ENCODE data around the gene LRP1B.

Gene LRP1B

GRCh38 chr2:140472676-140473075 lies 1658.1 kb downstream of the LRP1B start:
- DNase-seq (ENCODE audit: extremely low read depth, low read depth): no peak
- no peak for TF ChIP-seq CTCF (IDR thresholded peaks at IDR 0.05; ENCODE audit: low read depth, low read length, missing control alignments)
- no peak overlapping the region for H3K4me3 ChIP-seq (replicated peaks; ENCODE audit: low read depth, low read length)

GRCh38 chr2:140465301-140465700 lies 1665.5 kb downstream of the LRP1B start:
- TF ChIP-seq CTCF (IDR thresholded peaks at IDR 0.05; ENCODE audit: low read depth, low read length, missing control alignments): no peak
- DNase-seq (ENCODE audit: extremely low read depth, low read depth): no peak
- no peak overlapping the region for H3K4me3 ChIP-seq (replicated peaks; ENCODE audit: low read depth, low read length)

GRCh38 chr2:140462990-140463389 lies 1667.8 kb downstream of the LRP1B start:
- no peak for DNase-seq (ENCODE audit: extremely low read depth, low read depth)
- H3K4me3 ChIP-seq (replicated peaks; ENCODE audit: low read depth, low read length): no peak overlapping the region
- no peak for TF ChIP-seq CTCF (IDR thresholded peaks at IDR 0.05; ENCODE audit: low read depth, low read length, missing control alignments)

GRCh38 chr2:140457483-140457882 lies 1673.3 kb downstream of the LRP1B start:
- DNase-seq (ENCODE audit: extremely low read depth, low read depth): no peak
- H3K4me3 ChIP-seq (replicated peaks; ENCODE audit: low read depth, low read length): no peak overlapping the region
- TF ChIP-seq CTCF (IDR thresholded peaks at IDR 0.05; ENCODE audit: low read depth, low read length, missing control alignments): no peak

GRCh38 chr2:140455315-140455714 lies 1675.5 kb downstream of the LRP1B start:
- TF ChIP-seq CTCF (IDR thresholded peaks at IDR 0.05; ENCODE audit: low read depth, low read length, missing control alignments): no peak
- H3K4me3 ChIP-seq (replicated peaks; ENCODE audit: low read depth, low read length): no peak overlapping the region
- DNase-seq (ENCODE audit: extremely low read depth, low read depth): no peak

- TF ChIP-seq CTCF (IDR thresholded peaks at IDR 0.05; ENCODE audit: low read depth, low read length, missing control alignments): no peak
- peak; percentile 0 for DNase-seq (ENCODE audit: extremely low read depth, low read depth)
Observed at GRCh38 chr2:140454717-140455116, 1676.1 kb downstream of the LRP1B start.

GRCh38 chr2:140451324-140451723 lies 1679.5 kb downstream of the LRP1B start:
- no peak overlapping the region for H3K4me3 ChIP-seq (replicated peaks; ENCODE audit: low read depth, low read length)
- TF ChIP-seq CTCF (IDR thresholded peaks at IDR 0.05; ENCODE audit: low read depth, low read length, missing control alignments): no peak
- no peak for DNase-seq (ENCODE audit: extremely low read depth, low read depth)

More at GRCh38 chr2:140454717-140455116, 1676.1 kb downstream of the LRP1B start:
- no peak overlapping the region for H3K4me3 ChIP-seq (replicated peaks; ENCODE audit: low read depth, low read length)
